Peyer's patch (tissue), 4 donors: ENCODE data around the gene SGMS1.

Experiments
- CTCF ChIP-seq, 6 experiments: fragments of 450-650 bp in 4 of 6; fragments of 200-600 bp in 2 of 6; sonication (generic) in 1 of 6; IDR thresholded peaks; one replicate each; pipeline ENCODE4 v1.5.1; 2017 to 2019; ENCODE audit warnings: antibody characterized with exemption in 6 of 6, mild to moderate bottlenecking in 3 of 6, moderate library complexity in 1 of 6
- POLR2A ChIP-seq, 2 donors: fragments of 450-650 bp; IDR thresholded peaks; one replicate each; pipeline ENCODE4 v1.5.1; 2017; ENCODE audit warnings: antibody characterized with exemption in 2 of 2, mild to moderate bottlenecking in 2 of 2, moderate library complexity in 2 of 2

DNA sequence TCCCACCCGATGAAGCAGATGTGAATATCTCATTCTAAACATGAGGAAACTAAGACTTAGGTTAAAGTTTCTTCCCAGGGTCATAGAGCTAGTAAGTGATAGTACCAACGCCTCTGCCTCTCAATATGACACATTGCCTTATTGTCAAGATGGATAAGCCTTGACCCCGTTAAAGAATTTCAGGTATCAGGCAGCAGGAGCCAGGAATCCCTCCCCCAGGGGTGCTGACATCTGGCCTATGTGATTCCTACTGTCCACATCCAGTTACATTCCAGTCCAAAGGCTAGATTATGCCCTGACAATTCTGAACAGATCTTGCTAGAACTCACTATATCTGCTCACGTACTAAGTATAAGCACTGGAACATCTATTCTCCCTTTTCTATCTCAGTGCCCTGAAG is 314.4 kb downstream of the SGMS1 start:
- no peak for TF ChIP-seq CTCF (IDR thresholded peaks at IDR 0.05)
- TF ChIP-seq POLR2A (IDR thresholded peaks at IDR 0.05), result no peak
